HUES64 (cell line): ENCODE data around the gene CSNK1G2.

Source experiments
- H3K27ac ChIP-seq: 2 replicates; pipeline ENCODE4 v1.7.0; 2013; ENCODE audit warnings: low read depth, low read length, inconsistent platforms
- H3K27me3 ChIP-seq: 2 replicates; pipeline ENCODE4 v1.6.1; 2013; ENCODE audit warnings: mild to moderate bottlenecking, low read length; ENCODE audit not compliant: insufficient read depth
- H3K36me3 ChIP-seq: 2 replicates; pipeline ENCODE4 v1.6.1; 2013; ENCODE audit warnings: mild to moderate bottlenecking, low read length; ENCODE audit not compliant: insufficient read depth
- H3K4me1 ChIP-seq: 2 replicates; pipeline ENCODE4 v1.6.1; 2013; ENCODE audit warnings: mild to moderate bottlenecking, low read length, moderate library complexity; ENCODE audit not compliant: insufficient read depth
- H3K4me3 ChIP-seq: 2 replicates; pipeline ENCODE4 v1.5.1; 2013; ENCODE audit warnings: mild to moderate bottlenecking, low read length, moderate library complexity
- H3K9ac ChIP-seq: 2 replicates; pipeline ENCODE4 v1.6.1; 2013; ENCODE audit warnings: mild to moderate bottlenecking, low read depth, low read length
- H3K9me3 ChIP-seq: 2 replicates; pipeline ENCODE4 v1.6.1; 2013; ENCODE audit warnings: low read depth, low read length; ENCODE audit not compliant: insufficient read depth
- WGBS: fragments of 150-250, 120-280 bp; methylation state at CpG from one replicate; pipeline ENCODE4 v1.1.7; 2013; ENCODE audit warnings: missing lambda C conversion rate; 5-methylcytosine and 5-hydroxymethylcytosine counted together

The CSNK1G2 gene

DNA sequence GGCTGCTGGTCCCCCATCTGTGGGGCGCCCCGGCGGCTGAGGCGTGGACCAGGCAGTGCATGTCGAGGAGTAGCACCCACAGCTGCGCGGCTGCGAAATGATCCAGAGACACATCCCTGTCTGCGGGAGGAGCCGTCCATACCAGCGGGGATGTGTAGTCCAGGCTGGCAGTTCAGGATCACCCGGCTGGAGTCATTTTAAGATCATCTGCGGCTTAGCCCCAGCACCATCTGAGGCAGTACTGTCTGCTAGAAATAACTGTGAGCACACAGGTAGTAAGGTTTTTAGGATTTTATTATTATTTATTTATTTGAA lies 32.7 kb upstream of the CSNK1G2 start:
- no peak overlapping the region for H3K9ac ChIP-seq

DNA sequence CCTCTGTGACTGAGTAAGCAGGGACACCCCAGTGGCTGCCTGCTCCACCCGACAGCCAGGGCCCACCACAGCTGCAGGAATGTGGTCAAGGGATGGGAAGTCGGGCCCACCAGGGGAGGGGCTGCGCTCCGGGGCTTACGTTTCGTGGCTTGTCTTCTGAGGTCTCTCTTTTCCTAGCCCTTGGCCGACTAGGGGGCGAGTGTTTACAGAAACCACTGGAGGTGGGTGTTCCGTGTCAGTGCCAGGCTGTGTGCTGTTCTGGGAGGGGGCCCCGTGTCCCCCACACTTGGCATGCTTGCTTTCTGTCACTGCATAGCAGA lies 31.3 kb upstream of the CSNK1G2 start:
- no peaks in the 10 kb centered on the region for H3K27me3 ChIP-seq
- H3K9ac ChIP-seq: no peak overlapping the region
- H3K36me3 ChIP-seq: peaks cover 15% of the 10 kb centered on the region
- no peak overlapping the region for H3K4me3 ChIP-seq
- H3K27ac ChIP-seq: no peak overlapping the region
- WGBS: 93% methylated on average over 10 of the region's 10 CpGs
- H3K9me3 ChIP-seq: no peaks in the 10 kb centered on the region
- peaks cover 6% of the 10 kb centered on the region for H3K4me1 ChIP-seq

More for the DNA sequence above, 32.7 kb upstream of the CSNK1G2 start:
- H3K4me3 ChIP-seq: no peak overlapping the region
- 97% methylated on average over 13 of the region's 13 CpGs for WGBS
- H3K36me3 ChIP-seq: peaks cover 15% of the 10 kb centered on the region
- H3K9me3 ChIP-seq: no peaks in the 10 kb centered on the region
- no peak overlapping the region for H3K27ac ChIP-seq
- no peaks in the 10 kb centered on the region for H3K27me3 ChIP-seq
- peaks cover 12% of the 10 kb centered on the region for H3K4me1 ChIP-seq

DNA sequence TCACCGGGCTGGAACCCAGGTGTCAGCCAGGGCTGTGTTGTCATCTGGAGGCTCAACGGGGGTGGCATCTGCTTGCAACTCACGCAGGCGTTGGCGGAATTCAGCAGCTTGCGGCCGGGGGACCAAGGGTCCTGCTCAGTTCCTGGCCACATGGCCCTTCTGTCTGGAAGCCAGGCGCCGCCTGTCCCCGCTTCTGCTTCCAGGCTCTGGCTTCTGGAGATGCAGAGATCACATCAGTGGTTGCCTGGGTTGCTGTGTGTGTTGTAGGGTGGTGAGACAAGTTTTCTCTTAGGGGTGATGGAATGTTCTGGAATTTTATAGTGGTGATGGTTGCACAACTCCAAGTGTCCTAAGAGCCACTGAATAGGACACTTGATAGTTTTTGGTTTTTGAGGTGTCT lies 30.8 kb upstream of the CSNK1G2 start:
- Histone ChIP-seq H3K4me3 (no peak overlapping the region), H3K9me3 (no peaks in the 10 kb centered on the region), H3K36me3 (peaks cover 18% of the 10 kb centered on the region), H3K27ac (no peak overlapping the region), H3K9ac (no peak overlapping the region), H3K4me1 (peaks cover 4% of the 10 kb centered on the region; the same call in 1 of the 2 replicates), H3K27me3 (no peaks in the 10 kb centered on the region)
- 94% methylated on average over 10 of the region's 10 CpGs for WGBS

DNA sequence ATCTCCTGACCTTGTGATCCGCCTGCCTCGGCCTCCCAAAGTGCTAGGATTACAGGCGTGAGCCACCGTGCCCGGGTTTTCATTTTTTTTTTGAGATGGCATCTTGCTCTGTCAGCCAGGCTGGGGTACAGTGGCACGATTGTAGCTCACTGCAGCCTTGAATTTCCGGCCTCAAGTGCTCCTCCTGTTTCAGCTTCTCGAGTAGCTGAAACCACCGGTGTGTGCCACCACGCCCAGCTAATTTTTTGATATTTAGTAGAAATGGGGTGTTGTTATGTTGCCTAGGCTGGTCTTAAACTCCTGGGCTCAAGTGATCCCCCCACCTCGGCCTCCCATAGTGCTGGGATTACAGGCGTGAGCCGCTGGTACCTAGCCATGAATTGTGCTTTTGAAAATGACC lies 29.9 kb upstream of the CSNK1G2 start:
- peaks cover 17% of the 10 kb centered on the region for H3K36me3 ChIP-seq

DNA sequence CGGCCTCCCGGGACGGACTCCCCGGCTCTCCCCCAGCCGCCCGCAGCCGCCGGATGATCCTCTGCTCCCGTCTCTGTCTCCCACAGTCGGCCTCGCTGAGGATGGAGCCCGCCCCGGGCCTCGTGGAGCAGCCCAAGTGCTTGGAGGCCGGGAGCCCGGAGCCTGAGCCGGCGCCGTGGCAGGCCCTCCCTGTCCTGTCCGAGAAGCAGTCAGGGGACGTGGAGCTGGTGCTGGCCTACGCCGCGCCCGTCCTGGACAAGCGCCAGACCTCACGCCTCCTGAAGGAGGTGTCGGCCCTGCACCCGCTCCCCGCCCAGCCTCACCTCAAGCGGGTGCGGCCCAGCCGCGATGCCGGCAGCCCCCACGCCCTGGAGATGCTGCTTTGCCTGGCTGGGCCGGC lies 29.0 kb upstream of the CSNK1G2 start:
- 97% methylated on average over 37 of the region's 37 CpGs for WGBS
- H3K27me3 ChIP-seq: no peaks in the 10 kb centered on the region
- H3K36me3 ChIP-seq: peaks cover 15% of the 10 kb centered on the region
- no peaks in the 10 kb centered on the region for H3K4me1 ChIP-seq
- H3K9me3 ChIP-seq: no peaks in the 10 kb centered on the region
- no peak overlapping the region for H3K4me3 ChIP-seq
- no peak overlapping the region for H3K9ac ChIP-seq
- no peak overlapping the region for H3K27ac ChIP-seq

More for the DNA sequence above, 29.9 kb upstream of the CSNK1G2 start:
- Histone ChIP-seq H3K4me3 (no peak overlapping the region), H3K27me3 (no peaks in the 10 kb centered on the region), H3K9ac (no peak overlapping the region), H3K27ac (no peak overlapping the region), H3K4me1 (no peaks in the 10 kb centered on the region), H3K9me3 (no peaks in the 10 kb centered on the region)
- 92% methylated on average over 13 of the region's 13 CpGs for WGBS

DNA sequence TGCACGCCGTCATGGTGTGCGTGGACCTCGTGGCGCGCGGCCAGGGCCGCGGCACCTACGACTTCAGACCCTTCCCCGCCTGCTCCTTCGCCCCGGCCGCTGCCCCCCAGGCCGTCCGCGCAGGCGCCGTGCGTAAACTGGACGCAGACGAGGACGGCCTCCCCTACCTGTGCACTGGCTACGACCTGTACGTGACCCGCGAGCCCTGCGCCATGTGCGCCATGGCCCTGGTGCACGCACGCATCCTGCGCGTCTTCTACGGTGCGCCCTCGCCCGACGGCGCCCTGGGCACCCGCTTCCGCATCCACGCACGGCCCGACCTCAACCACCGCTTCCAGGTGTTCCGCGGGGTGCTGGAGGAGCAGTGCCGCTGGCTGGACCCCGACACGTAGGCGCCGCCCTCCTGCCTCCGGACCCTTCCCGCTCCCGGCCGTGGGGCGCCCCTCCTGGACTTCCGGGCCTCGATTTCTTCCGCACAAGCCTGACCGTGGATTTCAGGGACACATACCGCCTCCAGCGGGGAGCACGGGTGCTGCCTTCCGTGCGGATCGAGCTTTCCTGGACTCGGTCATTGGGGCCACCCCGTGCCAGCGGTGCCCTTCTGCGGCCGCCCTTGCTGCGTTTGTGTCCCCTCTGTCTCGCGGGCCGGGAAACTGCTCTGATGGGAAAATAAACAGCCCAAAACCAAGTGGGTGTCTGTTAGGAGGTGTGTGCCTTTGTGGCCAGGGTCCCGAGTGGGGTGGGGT lies 28.0 kb upstream of the CSNK1G2 start:
- peaks cover 20% of the 10 kb centered on the region for H3K36me3 ChIP-seq
- H3K4me3 ChIP-seq: no peak overlapping the region
- H3K27me3 ChIP-seq: no peaks in the 10 kb centered on the region
- H3K9me3 ChIP-seq: no peaks in the 10 kb centered on the region
- 97% methylated on average over 77 of the region's 77 CpGs for WGBS
- no peak overlapping the region for H3K27ac ChIP-seq
- no peak overlapping the region for H3K9ac ChIP-seq
- no peaks in the 10 kb centered on the region for H3K4me1 ChIP-seq

DNA sequence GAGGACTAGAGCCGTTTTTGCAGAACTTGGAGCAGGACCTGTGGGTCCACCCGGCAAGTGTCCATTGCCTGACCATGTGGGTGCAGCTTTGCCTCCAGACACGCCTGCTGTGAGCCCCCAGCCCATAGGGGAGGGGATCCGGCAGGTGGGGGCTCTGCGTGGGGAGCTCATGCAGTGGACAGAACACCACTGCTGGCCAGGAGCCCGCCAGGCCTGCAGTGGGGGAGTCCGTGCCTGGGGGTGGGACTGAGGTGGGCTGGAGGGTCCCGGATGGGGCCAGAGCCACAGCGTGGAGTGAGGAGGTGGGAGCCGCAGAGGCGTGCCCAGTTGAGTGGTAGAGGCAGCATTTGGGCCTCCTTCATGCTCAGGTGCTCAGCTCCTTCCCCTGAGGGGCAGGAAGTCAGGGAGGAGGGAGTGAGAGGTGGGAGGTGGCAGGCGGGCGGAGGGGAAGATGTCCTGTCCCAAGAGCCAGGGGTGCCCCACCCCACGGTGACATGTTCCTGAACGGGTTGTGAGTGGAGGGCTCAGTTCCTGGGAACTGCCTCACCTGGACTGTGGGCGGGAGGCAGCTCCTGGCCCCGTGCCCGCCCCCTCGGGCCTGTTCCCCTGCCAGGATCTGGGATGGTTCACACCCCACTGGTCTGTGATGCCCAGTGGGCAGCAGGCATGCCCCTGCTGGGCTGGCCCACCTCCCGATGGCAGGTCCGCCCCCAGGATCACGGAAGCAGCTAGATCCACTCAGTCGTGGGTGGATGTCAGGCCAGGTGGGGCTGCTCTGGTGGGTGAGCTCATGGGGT lies 27.0 kb upstream of the CSNK1G2 start:
- H3K9ac ChIP-seq: no peak overlapping the region
- H3K4me3 ChIP-seq: no peak overlapping the region
- no peaks in the 10 kb centered on the region for H3K4me1 ChIP-seq
- WGBS: 91% methylated on average over 23 of the region's 23 CpGs
- peaks cover 26% of the 10 kb centered on the region for H3K36me3 ChIP-seq
- H3K27ac ChIP-seq: no peak overlapping the region
- no peaks in the 10 kb centered on the region for H3K27me3 ChIP-seq
- H3K9me3 ChIP-seq: no peaks in the 10 kb centered on the region

DNA sequence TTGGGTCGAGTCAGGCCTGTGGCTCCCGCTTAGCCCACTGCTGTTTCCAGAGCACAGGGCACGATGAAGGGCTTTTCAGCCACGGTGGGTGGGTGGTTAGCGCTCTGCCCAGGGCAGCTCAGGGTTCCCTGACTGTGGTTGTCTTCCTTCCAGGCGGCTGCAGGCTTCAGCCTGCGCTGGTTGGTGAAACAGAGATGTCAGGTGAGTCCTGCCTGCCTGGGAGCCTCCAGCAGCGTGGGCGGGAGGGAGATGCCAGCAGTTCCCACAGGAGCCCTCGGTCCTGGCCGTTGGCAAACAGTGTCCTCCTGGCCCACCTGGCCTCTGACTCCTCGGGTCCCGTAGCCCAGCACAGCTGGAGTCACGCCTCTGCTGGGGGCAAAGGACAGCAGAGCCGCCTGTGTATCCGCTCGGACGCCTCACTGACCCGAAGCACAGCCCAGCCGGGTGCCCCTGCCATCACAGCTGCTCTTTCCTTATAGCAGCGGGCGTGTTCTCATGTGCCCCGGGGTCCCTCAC lies 26.1 kb upstream of the CSNK1G2 start:
- H3K27ac ChIP-seq: no peak overlapping the region
- H3K4me3 ChIP-seq: no peak overlapping the region
- H3K4me1 ChIP-seq: no peaks in the 10 kb centered on the region
- H3K9me3 ChIP-seq: no peaks in the 10 kb centered on the region
- WGBS: 94% methylated on average over 23 of the region's 23 CpGs
- peaks cover 32% of the 10 kb centered on the region for H3K36me3 ChIP-seq
- no peaks in the 10 kb centered on the region for H3K27me3 ChIP-seq
- H3K9ac ChIP-seq: no peak overlapping the region

DNA sequence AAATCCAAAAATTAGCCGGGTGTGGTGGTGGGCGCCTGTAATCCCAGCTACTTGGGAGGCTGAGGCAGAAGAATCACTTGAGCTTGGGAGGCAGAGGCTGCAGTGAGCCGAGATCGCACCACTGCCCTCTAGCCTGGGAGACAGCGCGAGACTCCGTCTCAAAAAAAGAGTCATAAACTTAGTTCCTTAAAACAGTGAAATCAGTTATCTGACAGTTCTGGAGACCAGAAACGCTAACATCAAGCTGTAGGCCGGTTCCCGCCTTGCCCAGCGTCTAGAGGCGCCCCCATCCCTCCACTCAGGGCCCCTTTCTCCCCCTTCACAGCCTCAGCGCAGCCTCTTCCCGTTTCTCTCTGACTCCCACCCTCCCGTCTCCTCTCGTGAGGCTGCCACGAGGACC lies 23.8 kb upstream of the CSNK1G2 start:
- no peaks in the 10 kb centered on the region for H3K4me1 ChIP-seq
- no peak overlapping the region for H3K9ac ChIP-seq
- H3K27me3 ChIP-seq: no peaks in the 10 kb centered on the region
- no peaks in the 10 kb centered on the region for H3K9me3 ChIP-seq
- H3K36me3 ChIP-seq: peaks cover 52% of the 10 kb centered on the region
- no peak overlapping the region for H3K4me3 ChIP-seq
- 95% methylated on average over 17 of the region's 17 CpGs for WGBS
- H3K27ac ChIP-seq: no peak overlapping the region

GRCh38 chr19:1917926-1918325 lies 23.0 kb upstream of the CSNK1G2 start:
- no peak overlapping the region for H3K4me3 ChIP-seq
- no peak overlapping the region for H3K27ac ChIP-seq
- H3K9ac ChIP-seq: no peak overlapping the region
- H3K4me1 ChIP-seq: no peaks in the 10 kb centered on the region
- peaks cover 56% of the 10 kb centered on the region for H3K36me3 ChIP-seq
- no peaks in the 10 kb centered on the region for H3K9me3 ChIP-seq
- no peaks in the 10 kb centered on the region for H3K27me3 ChIP-seq
- WGBS: 95% methylated on average over 25 of the region's 25 CpGs

GRCh38 chr19:1918975-1919374 lies 22.0 kb upstream of the CSNK1G2 start:
- no peak overlapping the region for H3K27ac ChIP-seq
- H3K27me3 ChIP-seq: no peaks in the 10 kb centered on the region
- H3K36me3 ChIP-seq: peaks cover 61% of the 10 kb centered on the region
- H3K9ac ChIP-seq: no peak overlapping the region
- no peaks in the 10 kb centered on the region for H3K4me1 ChIP-seq
- no peak overlapping the region for H3K4me3 ChIP-seq
- WGBS: 96% methylated on average over 28 of the region's 28 CpGs
- H3K9me3 ChIP-seq: no peaks in the 10 kb centered on the region
